Stimulated activated CD4-positive, alpha-beta T cell treated with anti-CD3 and anti-CD28 coated beads, Interleukin-4, amount 100 ng/mL, for 4 hours (primary cell): ENCODE results near the gene CTSW.
A peak's percentile ranks its signal among the peaks of the same experiment; 100 is the strongest.

ENCODE experiments used
- DNase-seq, 2 experiments: peaks; one replicate each; pipeline ENCODE4 v3.0.0-alpha.2; 2020

CTSW gene

GRCh38 chr11:65906602-65907001 is 27.0 kb downstream of the CTSW start:
- DNase-seq, result no peak

DNA sequence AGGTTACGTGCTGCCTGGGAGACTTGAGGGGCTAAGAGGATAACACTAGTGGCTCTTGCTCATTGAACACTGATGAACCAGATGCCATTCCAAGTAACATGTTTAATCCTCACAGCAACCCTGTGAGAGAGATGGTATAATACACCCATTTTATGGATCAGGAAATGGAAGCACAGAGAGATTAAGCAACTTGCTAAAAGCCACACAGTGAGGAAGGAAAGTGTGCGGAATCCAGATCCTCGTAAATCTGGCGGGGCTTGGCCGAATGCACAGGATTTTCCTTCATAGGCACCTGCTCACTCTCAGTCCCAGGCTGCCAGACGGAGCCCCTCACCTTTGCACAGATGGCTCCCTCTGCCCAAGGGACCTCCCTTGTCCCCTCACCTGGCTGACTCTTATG is 28.2 kb downstream of the CTSW start:
- no peak for DNase-seq

DNA sequence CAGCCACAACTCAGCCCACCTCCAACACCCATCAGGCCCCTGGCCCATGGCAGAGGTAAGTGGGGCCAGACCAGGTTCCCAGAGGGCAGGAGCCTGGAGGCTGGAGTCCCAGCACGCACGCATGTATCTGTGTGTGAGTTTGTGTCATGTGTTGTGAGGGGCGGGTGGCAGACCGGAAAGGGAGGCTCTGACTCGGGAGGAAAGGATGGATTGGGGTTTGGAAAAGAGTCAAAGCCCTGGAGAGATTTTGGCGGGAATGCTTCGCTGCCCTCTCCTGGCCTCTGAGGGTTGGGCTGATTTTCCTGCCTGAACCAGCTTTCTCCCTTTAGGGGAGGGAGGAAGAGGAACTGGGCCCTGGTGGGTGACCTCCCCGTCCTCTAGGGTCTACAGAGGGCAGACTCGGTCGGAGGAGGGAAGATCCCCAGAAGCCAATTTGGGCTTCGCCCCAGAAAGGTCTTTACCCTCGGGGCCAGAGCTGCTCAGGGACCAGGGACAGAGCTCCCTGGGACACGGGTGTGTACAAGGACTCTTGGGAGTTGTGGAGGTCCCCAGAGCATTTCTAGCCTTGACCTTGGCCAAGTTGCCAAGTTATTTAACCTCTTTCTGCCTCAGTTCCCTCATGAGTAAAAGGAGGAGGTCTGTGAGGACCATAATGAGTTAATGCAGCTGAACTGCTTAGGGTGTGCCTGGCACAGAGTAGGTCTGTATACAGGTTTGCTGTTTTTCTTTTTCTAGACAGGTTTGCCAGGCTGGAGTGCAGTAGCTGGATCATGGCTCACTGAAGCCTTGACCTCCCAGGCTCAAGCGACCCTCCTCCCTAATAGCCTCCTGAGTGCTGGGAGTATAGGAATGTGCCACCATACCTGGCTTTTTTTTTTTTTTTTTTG is 32.3 kb downstream of the CTSW start:
- no peak for DNase-seq

DNA sequence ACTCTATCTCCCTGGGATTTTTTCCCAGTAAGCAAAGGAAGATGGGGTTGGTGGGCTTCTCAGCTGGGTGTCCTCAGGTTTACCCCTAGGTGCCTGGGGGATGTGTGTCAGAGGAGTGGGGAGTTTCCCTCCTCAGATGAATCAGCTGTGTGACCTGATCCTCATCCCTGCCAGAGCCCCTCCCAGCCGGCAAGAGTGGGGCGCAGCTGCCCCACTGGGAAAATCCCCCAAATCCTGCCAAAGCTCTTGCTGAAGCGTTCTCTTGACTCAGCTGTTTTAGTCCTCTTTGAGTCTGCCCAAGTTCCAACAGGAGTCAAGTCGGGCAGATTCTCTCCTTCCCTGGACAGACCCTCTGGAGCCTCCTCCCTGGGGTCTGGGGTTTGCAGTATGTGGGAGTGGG is 33.2 kb downstream of the CTSW start:
- no peak for DNase-seq

- DNase-seq, result no peak
These were observed 35.6 kb downstream of the CTSW start for GRCh38 chr11:65915101-65915820.

GRCh38 chr11:65915821-65916251 is 36.2 kb downstream of the CTSW start:
- peak in 1 of 2 experiments; percentile 37 for DNase-seq

DNA sequence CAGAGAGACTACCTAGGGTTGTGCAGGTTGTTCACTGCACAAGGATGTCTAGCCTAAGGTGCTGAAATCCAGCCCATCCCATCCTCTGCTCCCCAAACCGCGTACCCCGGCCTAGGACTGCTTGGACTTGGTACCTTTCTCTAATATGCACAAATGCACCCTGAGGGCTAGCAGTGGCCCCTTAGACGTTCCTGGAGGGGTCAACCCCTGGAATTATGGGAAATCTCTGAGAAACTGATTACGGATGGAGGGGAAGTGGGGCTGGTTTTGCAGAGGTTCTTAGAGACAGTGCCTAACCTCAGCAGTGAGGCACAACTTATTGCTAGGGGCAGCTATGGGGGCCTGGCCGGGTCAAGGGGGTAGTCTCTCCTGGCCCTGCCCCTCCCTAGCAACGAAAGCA is 36.8 kb downstream of the CTSW start:
- no peak for DNase-seq

DNA sequence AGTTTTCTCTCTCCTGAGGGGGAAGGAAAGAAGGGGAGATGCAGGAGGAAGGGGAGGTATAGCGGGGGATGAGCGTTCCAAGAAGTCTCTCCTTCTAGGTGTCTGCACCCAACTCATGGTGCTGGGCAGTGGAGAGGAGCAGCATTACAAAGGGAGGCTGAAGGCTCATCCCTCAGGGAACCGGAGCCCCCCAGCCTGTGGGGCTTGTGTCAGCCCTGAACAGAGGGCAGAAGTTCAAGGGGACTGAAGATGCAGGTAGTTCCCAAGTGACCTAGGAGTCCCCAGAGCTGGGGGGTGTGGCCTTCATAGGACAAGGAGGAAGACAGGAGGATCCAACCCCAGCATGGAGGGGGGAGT is 37.4 kb downstream of the CTSW start:
- no peak for DNase-seq

- no peak for DNase-seq
These were observed 38.0 kb downstream of the CTSW start for GRCh38 chr11:65917434-65918210.

DNA sequence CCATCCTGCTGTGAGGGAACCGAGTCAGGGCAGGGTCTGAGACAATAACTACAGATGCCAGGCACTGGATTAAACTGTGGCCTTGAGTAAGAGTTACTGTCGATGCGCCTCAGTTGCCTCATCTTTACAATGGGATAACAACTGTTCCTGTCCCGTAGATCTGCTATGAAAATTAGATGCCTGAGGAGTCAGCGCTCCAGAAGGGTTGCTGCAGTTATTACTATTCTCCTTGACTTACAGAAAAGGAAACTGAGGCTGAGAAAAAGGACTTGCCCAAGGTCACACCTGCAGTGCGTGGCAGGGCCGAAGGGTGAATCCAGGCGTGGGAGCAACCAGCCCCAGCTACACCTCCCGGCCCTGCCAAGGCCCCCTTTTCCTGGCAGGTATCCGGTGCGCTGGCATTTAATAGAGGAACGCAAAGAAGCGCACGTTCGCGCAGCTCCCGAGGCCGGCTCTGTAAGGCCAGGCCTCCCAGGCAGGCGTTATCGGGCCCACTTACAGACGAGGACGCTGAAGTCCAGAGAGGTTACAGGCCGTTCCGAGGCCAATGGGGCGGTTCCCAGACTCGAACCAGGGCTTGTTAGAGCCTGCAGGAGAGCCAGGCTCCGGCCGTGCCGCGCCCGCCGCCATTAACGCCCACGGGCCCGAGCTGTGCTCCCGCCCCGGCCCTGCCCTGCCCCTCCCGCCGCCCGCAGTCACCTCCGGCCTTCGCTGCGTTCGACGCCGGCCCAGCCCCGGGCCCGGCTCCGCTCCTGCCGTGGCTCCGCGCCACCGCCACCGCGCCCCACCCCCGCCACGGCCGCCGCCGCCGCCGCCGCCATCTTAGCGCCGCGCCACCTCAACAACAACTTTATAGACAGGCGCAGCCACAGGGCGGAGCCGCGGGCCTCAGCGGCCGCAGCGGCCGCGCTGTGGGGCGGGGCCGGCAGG is 38.8 kb downstream of the CTSW start, which contains the start of gene C11orf68:
TSS of gene C11orf68 (minus strand) at position 852 of the 930 bp plus-strand sequence. CDS start at position 821, 31 bp downstream.
- DNase-seq, result no peak

DNA sequence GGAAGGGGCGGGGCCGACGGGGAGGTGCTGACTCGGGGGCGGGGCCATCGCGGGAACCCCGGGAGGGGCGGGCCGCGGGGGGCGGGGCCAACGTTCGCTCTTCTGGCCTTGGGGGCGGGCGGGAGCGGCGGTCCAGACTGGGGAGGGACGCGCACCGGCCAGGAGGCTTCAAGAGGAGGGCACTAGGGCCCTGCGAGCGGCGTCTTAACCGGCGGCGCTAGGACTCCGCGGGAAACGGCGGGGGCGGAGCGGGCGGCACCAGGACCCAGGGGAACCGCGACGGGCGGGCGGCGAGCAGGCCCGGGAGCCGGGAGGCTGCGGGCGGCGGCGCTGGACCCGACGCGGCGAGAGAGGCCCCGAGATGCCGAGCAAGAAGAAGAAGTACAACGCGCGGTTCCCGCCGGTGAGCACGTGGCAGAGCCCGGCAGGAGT is 39.5 kb downstream of the CTSW start, which contains the start of gene DRAP1:
TSS of gene DRAP1 (plus strand) at position 286 of the 432 bp plus-strand sequence. CDS start at position 362, 76 bp downstream.
- peak; percentile 98 to 100 for DNase-seq

- peak in 1 of 2 experiments; percentile 61 for DNase-seq
These were observed 40.1 kb downstream of the CTSW start for GRCh38 chr11:65919573-65920371.

- no peak for DNase-seq
These were observed 40.8 kb downstream of the CTSW start for GRCh38 chr11:65920372-65920802.

DNA sequence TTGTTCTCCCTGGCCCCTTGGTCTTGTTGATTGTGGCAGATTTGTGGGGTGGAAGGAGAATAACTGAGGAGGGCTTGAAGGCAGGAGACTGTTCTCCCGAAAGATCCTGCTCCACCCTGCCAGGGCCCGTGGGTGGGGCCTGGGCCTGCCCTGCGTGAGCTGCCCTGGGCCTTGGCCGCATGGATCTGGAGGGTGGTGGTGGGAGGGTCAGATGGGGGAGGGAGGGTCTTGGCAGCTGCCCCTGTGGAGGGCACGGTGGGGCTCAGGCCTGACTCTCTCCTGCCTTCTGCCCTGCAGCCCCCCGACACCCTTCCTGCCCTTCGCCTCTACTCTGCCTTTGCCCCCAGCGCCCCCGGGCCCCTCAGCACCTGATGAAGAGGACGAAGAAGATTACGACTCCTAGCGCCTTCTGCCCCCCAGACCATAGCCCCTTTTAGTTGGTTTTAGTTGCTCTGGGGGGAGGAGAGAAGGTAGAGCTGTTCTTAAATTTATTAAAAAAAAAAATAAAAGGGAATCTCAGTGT is 41.5 kb downstream of the CTSW start:
- DNase-seq, result no peak

DNA sequence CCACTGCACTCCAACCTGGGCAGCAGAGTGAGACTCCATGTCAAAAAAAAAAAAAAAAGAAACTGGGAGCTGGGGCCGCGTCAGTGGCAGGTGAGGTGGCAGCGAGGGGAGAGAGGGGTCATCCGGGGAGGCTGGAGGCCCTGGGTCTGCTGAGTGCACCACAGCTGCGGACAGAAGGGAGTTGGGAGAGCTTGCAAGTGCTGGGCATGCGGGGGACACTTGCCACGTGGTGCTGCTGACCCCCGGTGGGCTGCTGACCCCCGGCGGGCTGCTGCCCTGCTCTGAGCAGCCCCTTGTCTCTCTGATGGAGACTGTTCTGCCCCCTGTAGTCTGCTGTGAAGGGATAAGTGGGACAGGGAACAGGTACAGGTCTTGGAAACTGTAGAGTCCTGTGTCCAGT is 42.2 kb downstream of the CTSW start:
- DNase-seq, result no peak

- DNase-seq, result no peak
These were observed 42.9 kb downstream of the CTSW start for GRCh38 chr11:65922565-65922964.

GRCh38 chr11:65925397-65925796 is 45.8 kb downstream of the CTSW start:
- DNase-seq, result no peak

GRCh38 chr11:65927904-65928397 is 48.3 kb downstream of the CTSW start:
- peak; percentile 53 to 78 for DNase-seq

- no peak for DNase-seq
These were observed 49.0 kb downstream of the CTSW start for GRCh38 chr11:65928667-65929066.

DNA sequence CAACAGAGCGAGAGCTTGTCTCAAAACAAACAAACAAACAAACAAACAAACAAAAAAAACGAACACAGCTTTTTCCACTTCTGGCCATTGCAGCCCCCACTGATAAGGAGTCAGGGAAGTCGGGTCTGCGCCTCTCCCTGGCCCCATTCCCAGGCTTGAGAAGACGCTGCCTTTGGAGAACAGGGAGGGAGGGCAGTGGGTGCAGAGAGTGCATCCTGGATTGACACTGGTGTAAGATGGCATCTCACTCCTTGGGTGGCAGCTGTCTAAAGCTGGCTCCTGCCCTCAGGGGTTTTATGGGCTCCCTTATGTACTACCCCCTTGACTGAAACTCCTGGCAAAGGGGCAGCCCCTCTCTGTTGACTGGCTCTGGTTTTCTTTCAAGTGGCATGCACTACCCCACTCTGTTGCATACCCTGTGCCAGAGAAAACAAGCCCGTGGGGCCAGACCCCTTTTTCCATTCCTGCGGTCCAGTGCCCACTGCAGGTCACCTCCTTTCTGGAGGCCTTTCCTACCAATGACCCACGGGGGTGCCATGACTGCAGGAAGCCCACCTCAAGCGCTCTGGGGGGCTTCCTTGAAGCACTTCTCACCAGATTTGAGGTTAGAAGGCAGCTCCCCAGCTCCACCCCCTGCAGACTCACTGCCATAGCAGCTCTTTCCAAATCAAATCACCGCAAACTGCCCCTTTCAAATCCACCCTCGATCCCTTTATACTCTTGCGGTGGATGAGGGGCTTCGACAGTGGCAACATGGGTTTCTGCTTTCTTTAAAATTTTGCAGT is 52.3 kb downstream of the CTSW start:
- DNase-seq, result no peak
